ENCODE results near the gene REST. TPM values are rescaled to one million over a fixed set of nuclear protein-coding genes. Genes with fewer than 3 reads are reported as not detected.
"Not testable (repeated sequence)": the region's sequence is repeated elsewhere in the genome, so short reads cannot be mapped to it uniquely, and the experiment has no call there.

The REST gene
- total RNA-seq, 2 experiments from 2014 or later: 46.5 to 54.0 TPM

- H3K27ac Mint-ChIP-seq: no peak overlapping the region
- H3K4me1 Mint-ChIP-seq: peaks cover 15% of the 10 kb centered on the region
- DNase-seq (no peak), ATAC-seq (no peak)
- no peaks in the 10 kb centered on the region for H3K27me3 Mint-ChIP-seq
- CTCF ChIA-PET: no interaction called here
- no peaks in the 10 kb centered on the region for H3K9me3 Mint-ChIP-seq (ENCODE audit: low read depth)
- H3K4me3 Mint-ChIP-seq: no peak overlapping the region
- peaks cover 36% of the 10 kb centered on the region for H3K36me3 Mint-ChIP-seq
These were observed 22.9 kb downstream of the REST start for GRCh38 chr4:56930638-56931037.

DNA sequence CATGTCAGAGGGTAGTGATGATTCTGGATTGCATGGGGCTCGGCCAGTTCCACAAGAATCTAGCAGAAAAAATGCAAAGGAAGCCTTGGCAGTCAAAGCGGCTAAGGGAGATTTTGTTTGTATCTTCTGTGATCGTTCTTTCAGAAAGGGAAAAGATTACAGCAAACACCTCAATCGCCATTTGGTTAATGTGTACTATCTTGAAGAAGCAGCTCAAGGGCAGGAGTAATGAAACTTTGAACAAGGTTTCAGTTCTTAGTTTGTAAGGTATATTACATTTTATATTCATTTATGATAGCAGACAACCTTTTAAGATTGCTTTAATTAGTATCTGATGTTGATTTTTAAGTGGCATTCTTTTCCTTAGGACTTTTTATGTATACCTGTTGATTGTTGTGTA, 24.2 kb downstream of the REST start:
- peaks cover 15% of the 10 kb centered on the region for H3K4me1 Mint-ChIP-seq
- no peak overlapping the region for H3K4me3 Mint-ChIP-seq
- no peak for ATAC-seq
- CTCF ChIA-PET: no interaction called here
- no peak overlapping the region for H3K27ac Mint-ChIP-seq
- H3K27me3 Mint-ChIP-seq: no peaks in the 10 kb centered on the region
- peaks cover 36% of the 10 kb centered on the region for H3K36me3 Mint-ChIP-seq
- no peaks in the 10 kb centered on the region for H3K9me3 Mint-ChIP-seq (ENCODE audit: low read depth)
- DNase-seq: no peak

GRCh38 chr4:56937262-56937661, 29.6 kb downstream of the REST start:
- Mint-ChIP-seq H3K27ac (no peak overlapping the region), H3K4me1 (peaks cover 8% of the 10 kb centered on the region), H3K9me3 (ENCODE audit: low read depth) (no peaks in the 10 kb centered on the region), H3K4me3 (no peak overlapping the region), H3K27me3 (no peaks in the 10 kb centered on the region), H3K36me3 (peaks cover 13% of the 10 kb centered on the region)
- CTCF ChIA-PET: interaction anchor here (0.7 kb wide), 1 partner anchor 162 kb away, joined by 3 read pairs; no protein-coding TSS in a partner anchor
- no peak for ATAC-seq
- DNase-seq: no peak

DNA sequence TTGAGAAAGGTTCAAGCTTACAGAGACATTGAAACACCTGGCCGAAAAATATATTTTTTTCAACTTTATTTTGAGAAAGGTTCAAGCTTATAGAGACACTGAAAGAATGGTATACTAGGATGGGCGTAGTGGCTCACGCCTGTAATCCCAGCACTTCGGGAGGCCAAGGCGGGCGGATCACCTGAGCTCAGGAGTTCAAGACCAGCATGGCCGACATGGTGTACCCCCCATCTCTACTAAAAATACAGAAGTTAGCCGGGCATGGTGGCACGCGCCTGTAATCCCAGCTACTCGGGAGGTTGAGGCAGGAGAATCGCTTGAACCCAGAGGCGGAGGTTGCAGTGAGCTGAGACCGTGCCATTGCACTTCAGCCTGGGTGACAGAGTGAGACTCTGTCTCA, 32.1 kb downstream of the REST start:
- H3K4me3 Mint-ChIP-seq; CTCF ChIA-PET; H3K27me3 Mint-ChIP-seq; H3K4me1 Mint-ChIP-seq; ATAC-seq; H3K27ac Mint-ChIP-seq; DNase-seq; H3K9me3 Mint-ChIP-seq (ENCODE audit: low read depth): not testable (repeated sequence)
- peaks cover 12% of the 10 kb centered on the region for H3K36me3 Mint-ChIP-seq

DNA sequence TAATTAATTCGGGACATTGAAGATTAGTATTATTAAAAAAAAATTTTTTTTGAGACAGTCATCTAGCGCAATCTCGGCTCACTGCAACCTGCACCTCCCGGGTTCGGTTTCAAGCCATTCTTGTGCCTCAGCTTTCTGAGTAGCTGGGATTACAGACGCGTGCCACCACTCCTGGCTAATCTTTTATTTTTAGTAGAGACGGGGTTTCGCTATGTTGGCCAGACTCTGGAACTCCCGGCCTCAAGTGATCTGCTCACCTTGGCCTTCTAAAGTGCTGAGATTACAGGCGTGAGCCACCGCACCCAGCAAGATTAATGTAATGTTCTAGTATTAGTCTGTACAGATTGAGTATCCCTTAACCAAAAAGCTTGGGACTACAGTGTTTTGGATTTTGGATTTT, 32.7 kb downstream of the REST start:
- H3K4me3 Mint-ChIP-seq: no peak overlapping the region
- no peaks in the 10 kb centered on the region for H3K27me3 Mint-ChIP-seq
- ATAC-seq (no peak), DNase-seq (no peak)
- H3K9me3 Mint-ChIP-seq (ENCODE audit: low read depth): no peaks in the 10 kb centered on the region
- H3K4me1 Mint-ChIP-seq: peaks cover 4% of the 10 kb centered on the region
- H3K27ac Mint-ChIP-seq: no peak overlapping the region
- CTCF ChIA-PET: interaction anchor here (0.6 kb wide), 1 partner anchor 79 kb away, joined by 3 read pairs; no protein-coding TSS in a partner anchor
- H3K36me3 Mint-ChIP-seq: peaks cover 11% of the 10 kb centered on the region

DNA sequence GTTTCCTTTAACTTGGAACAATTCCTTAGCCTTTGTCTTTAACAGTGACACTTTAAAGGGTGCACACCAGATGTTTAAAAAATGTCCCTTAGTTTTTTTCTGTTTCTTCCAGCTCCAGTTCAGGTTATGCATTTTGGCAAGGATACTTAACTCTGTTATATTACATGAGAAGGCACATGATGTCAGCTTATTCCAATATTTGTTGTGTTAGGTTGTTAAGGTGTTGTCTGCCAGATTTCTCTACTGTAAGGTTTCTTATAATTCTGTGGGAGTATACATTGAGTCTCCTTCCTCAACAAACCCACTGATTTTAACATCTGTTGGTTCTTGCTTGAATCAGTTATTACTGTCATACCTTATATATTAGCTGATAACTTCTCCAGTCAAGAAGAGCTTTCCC, 33.3 kb downstream of the REST start:
- Mint-ChIP-seq H3K4me3 (no peak overlapping the region), H3K27me3 (no peaks in the 10 kb centered on the region), H3K9me3 (ENCODE audit: low read depth) (no peaks in the 10 kb centered on the region), H3K27ac (no peak overlapping the region), H3K4me1 (peaks cover 3% of the 10 kb centered on the region), H3K36me3 (peaks cover 10% of the 10 kb centered on the region)
- DNase-seq: no peak
- ATAC-seq: no peak
- CTCF ChIA-PET: interaction anchor here (0.6 kb wide), 1 partner anchor 80 kb away, joined by 3 read pairs; no protein-coding TSS in a partner anchor

GRCh38 chr4:56941403-56941802, 33.7 kb downstream of the REST start:
- DNase-seq (no peak), ATAC-seq (no peak)
- Mint-ChIP-seq H3K27ac (no peak overlapping the region), H3K4me1 (peaks cover 3% of the 10 kb centered on the region), H3K4me3 (no peak overlapping the region), H3K27me3 (no peaks in the 10 kb centered on the region), H3K36me3 (peaks cover 8% of the 10 kb centered on the region), H3K9me3 (ENCODE audit: low read depth) (no peaks in the 10 kb centered on the region)
- CTCF ChIA-PET: no interaction called here

DNA sequence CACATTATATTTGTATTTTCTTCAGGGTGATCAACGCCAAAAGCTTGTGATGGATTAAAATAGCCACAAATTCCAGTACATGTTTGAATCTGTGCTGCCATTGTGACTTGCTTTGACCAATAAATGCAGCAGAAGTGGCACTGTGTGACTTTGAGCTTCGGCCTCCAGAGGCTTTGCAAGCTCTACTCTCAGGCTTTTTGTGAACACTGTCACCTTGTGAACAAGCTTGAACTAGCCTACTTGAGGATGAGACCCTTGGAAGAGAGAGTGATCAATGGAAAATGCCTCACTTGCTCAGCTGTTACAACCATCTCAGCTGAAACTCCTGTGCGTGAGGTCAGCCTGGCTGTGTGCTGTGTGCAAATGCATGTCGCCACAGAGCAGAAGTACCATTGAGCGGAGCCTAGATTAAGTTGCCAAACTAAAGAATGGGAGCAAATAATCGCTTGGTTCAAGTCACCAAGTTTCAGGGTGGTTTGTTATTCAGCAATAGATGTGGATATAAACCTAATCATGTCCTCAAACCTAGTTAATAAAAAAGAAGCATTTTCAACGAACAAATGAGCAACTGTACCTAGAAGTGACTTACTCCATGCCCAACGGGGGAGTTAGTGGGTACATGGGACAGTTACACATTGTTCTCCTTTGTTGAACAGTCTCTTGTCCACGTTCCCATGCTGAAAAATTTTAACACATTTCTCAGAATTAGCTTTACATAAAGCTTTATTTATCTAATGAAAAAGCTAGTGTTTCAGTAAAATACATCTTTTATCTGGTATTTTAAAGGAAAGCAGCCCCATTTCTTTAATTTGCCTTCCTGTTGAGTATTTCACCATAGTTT, 46.2 kb downstream of the REST start:
- no peaks in the 10 kb centered on the region for H3K27me3 Mint-ChIP-seq
- no peaks in the 10 kb centered on the region for H3K4me1 Mint-ChIP-seq
- DNase-seq: no peak
- H3K36me3 Mint-ChIP-seq: no peaks in the 10 kb centered on the region
- CTCF ChIA-PET: interaction anchor here (0.7 kb wide), 1 partner anchor 62 kb away, joined by 3 read pairs; no protein-coding TSS in a partner anchor
- no peak overlapping the region for H3K4me3 Mint-ChIP-seq
- ATAC-seq: no peak
- H3K9me3 Mint-ChIP-seq (ENCODE audit: low read depth): no peaks in the 10 kb centered on the region
- no peak overlapping the region for H3K27ac Mint-ChIP-seq

- CTCF ChIA-PET: no interaction called here
- no peak for DNase-seq
- Mint-ChIP-seq H3K27me3 (no peaks in the 10 kb centered on the region), H3K4me1 (no peaks in the 10 kb centered on the region), H3K27ac (no peak overlapping the region), H3K9me3 (ENCODE audit: low read depth) (no peaks in the 10 kb centered on the region), H3K36me3 (peaks cover 9% of the 10 kb centered on the region), H3K4me3 (no peak overlapping the region)
- ATAC-seq: no peak
These were observed 50.4 kb downstream of the REST start for GRCh38 chr4:56958111-56958517.

GRCh38 chr4:56959100-56959499, 51.4 kb downstream of the REST start:
- Mint-ChIP-seq H3K4me1 (no peaks in the 10 kb centered on the region), H3K9me3 (ENCODE audit: low read depth) (no peaks in the 10 kb centered on the region), H3K36me3 (peaks cover 9% of the 10 kb centered on the region), H3K27me3 (no peaks in the 10 kb centered on the region), H3K27ac (no peak overlapping the region), H3K4me3 (no peak overlapping the region)
- DNase-seq: no peak
- no peak for ATAC-seq
- CTCF ChIA-PET: interaction anchor here (2.2 to 4.3 kb wide), 2 partner anchors 18 to 37 kb away, joined by 6 to 32 read pairs; partner anchors contain the start of genes NOA1 and POLR2B

- H3K4me3 Mint-ChIP-seq: no peak overlapping the region
- ATAC-seq (no peak), DNase-seq (no peak)
- peaks cover 22% of the 10 kb centered on the region for H3K36me3 Mint-ChIP-seq
- H3K9me3 Mint-ChIP-seq (ENCODE audit: low read depth): no peaks in the 10 kb centered on the region
- CTCF ChIA-PET: interaction anchor here (1.2 to 4.3 kb wide), 5 partner anchors 9 to 109 kb away, joined by 3 to 32 read pairs (median 3); partner anchors contain the start of genes NOA1 and POLR2B
- H3K27me3 Mint-ChIP-seq: no peaks in the 10 kb centered on the region
- H3K4me1 Mint-ChIP-seq: no peaks in the 10 kb centered on the region
- H3K27ac Mint-ChIP-seq: peak overlapping the region; percentile 15
These were observed 53.4 kb downstream of the REST start for GRCh38 chr4:56961107-56961500.

DNA sequence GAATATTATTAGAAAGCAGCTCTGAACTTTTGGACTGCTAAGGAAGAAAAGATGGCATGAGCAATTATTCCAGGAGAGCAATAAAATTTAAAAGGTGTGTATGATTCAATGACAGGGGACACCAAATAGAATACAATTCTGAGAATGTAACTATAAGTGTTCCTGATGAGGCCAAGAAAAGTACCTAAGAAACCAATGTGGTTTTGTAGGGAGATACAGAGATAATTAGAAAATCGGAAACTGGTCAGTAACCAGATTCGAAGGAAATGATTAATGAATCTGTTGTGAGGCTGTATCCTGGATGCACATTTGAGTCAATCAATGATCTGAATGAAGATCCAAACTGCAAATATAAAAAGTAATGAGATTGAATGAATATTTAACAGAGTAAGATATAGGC, 63.7 kb downstream of the REST start:
- Mint-ChIP-seq H3K9me3 (ENCODE audit: low read depth) (peaks cover 9% of the 10 kb centered on the region), H3K36me3 (peaks cover 69% of the 10 kb centered on the region), H3K27me3 (no peaks in the 10 kb centered on the region), H3K4me3 (no peak overlapping the region), H3K4me1 (peaks cover 41% of the 10 kb centered on the region), H3K27ac (peak overlapping the region; percentile 36)
- no peak for ATAC-seq
- no peak for DNase-seq
- CTCF ChIA-PET: interaction anchor here (0.8 kb wide), 1 partner anchor 8 kb away, joined by 3 read pairs; no protein-coding TSS in a partner anchor

- Mint-ChIP-seq H3K27me3 (no peaks in the 10 kb centered on the region), H3K4me1 (peaks cover 41% of the 10 kb centered on the region), H3K4me3 (no peak overlapping the region), H3K9me3 (ENCODE audit: low read depth) (peaks cover 9% of the 10 kb centered on the region), H3K36me3 (peaks cover 64% of the 10 kb centered on the region), H3K27ac (peak overlapping the region; percentile 30)
- CTCF ChIA-PET: interaction anchor here (0.8 to 1.3 kb wide), 2 partner anchors 9 to 12 kb away, joined by 3 read pairs; no protein-coding TSS in a partner anchor
- ATAC-seq (no peak), DNase-seq (no peak)
These were observed 64.7 kb downstream of the REST start for GRCh38 chr4:56972389-56972788.

GRCh38 chr4:56972809-56973208, 65.1 kb downstream of the REST start:
- no peak overlapping the region for H3K4me3 Mint-ChIP-seq
- H3K4me1 Mint-ChIP-seq: peaks cover 41% of the 10 kb centered on the region
- H3K36me3 Mint-ChIP-seq: peaks cover 61% of the 10 kb centered on the region
- peaks cover 9% of the 10 kb centered on the region for H3K9me3 Mint-ChIP-seq (ENCODE audit: low read depth)
- peak overlapping the region; percentile 30 for H3K27ac Mint-ChIP-seq
- CTCF ChIA-PET: interaction anchor here (1.3 kb wide), 1 partner anchor 13 kb away, joined by 3 read pairs; no protein-coding TSS in a partner anchor
- DNase-seq: no peak
- no peaks in the 10 kb centered on the region for H3K27me3 Mint-ChIP-seq
- no peak for ATAC-seq

All from activated CD8-positive, alpha-beta memory T cell treated with anti-CD3 and anti-CD28 coated beads, Interleukin-2, amount 10 ng/mL, durations not matched to agents 7 days and 5 days (primary cell).